Mucosa of rectum (tissue), 2 donors: ENCODE results near the gene ERFE.
"Not testable (repeated sequence)": the region's sequence is repeated elsewhere in the genome, so short reads cannot be mapped to it uniquely, and the experiment has no call there.

ENCODE experiments used
- H3K27ac ChIP-seq, 2 donors: one replicate each; pipeline ENCODE4 v1.7.0; 2013; ENCODE audit warnings: inconsistent platforms in 2 of 2, low read depth in 2 of 2, low read length in 2 of 2
- H3K27me3 ChIP-seq, 2 donors: one replicate each; pipeline ENCODE4 v1.7.0; 2013; ENCODE audit warnings: low read length in 2 of 2; ENCODE audit not compliant: control insufficient read depth in 2 of 2, insufficient read depth in 2 of 2
- H3K36me3 ChIP-seq, 2 donors: one replicate each; pipeline ENCODE4 v1.7.0; 2013; ENCODE audit warnings: low read length in 2 of 2; ENCODE audit not compliant: control insufficient read depth in 2 of 2, insufficient read depth in 2 of 2
- H3K4me1 ChIP-seq, 2 donors: one replicate each; pipeline ENCODE4 v1.7.0; 2013; ENCODE audit warnings: low read length in 2 of 2, mild to moderate bottlenecking in 1 of 2; ENCODE audit not compliant: control insufficient read depth in 2 of 2, insufficient read depth in 2 of 2
- H3K4me3 ChIP-seq, 2 donors: one replicate each; pipeline ENCODE4 v1.7.0; 2013; ENCODE audit warnings: low read length in 2 of 2
- H3K9ac ChIP-seq, 2 donors: one replicate each; pipeline ENCODE4 v1.7.0; 2013; ENCODE audit warnings: low read length in 2 of 2, low read depth in 1 of 2, mild to moderate bottlenecking in 1 of 2
- H3K9me3 ChIP-seq, 2 donors: one replicate each; pipeline ENCODE4 v1.7.0; 2013; ENCODE audit warnings: low read length in 2 of 2; ENCODE audit not compliant: control insufficient read depth in 2 of 2
- donor health status: healthy.
- donor health status: Normal muscosa, but diverticular disease.

The ERFE gene

DNA sequence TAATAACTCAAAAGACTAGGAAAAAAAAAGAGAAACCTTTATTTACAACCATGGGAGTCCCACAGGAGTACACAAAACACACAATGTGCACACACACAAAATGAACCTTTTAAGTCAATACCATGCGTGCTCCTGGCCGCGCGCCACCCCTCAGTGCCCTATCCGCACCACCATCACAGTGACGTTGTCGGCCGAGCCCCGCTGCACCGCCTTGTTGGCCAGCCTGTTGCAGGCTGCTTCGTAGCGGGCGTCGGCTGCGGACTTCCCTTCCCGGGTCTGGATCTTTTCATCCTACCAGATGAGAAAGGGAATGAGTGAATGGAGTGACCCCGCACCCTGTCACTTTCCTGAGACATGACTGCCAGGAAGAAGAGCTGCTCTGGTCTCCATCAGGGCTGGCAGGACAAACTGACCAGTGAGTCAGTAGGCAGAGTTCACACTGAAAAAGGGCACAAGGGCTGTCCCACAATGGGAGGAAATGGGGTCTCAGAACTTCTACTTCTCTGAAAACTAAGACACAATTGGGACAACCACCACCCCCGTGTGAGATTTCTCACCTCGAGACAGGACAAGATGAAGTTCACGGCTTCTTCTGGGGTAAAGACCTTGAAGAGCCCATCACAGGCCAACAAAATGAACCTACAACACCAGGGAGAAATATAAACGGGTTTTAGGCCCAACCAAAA is 11.8 kb downstream of the ERFE start:
- Histone ChIP-seq H3K36me3 (peaks cover 42 to 44% of the 10 kb centered on the region in 2 donors), H3K27ac (peak overlapping the region in 1 of 2 donors; percentile 7), H3K9ac (no peak overlapping the region), H3K9me3 (no peaks in the 10 kb centered on the region), H3K4me1 (peaks cover 0 to 7% of the 10 kb centered on the region in 2 donors), H3K27me3 (no peaks in the 10 kb centered on the region), H3K4me3 (no peak overlapping the region)

DNA sequence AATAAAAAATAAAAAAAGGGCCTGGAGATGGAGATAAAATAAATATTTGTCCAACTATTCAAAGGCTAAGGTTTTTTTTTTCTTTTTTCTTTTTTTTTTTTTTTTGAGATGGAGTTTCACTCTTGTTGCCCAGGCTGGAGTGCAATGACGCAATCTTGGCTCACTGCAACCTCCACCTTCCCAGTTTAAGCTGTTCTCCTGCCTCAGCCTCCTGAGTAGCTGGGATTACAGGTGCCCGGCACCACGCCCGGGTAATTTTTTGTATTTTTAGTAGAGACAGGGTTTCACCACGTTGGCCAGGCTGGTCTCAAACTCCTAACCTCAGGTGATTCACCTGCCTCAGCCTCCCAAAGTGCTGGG is 12.3 kb downstream of the ERFE start:
- not testable (repeated sequence) for H3K9ac ChIP-seq, H3K4me3 ChIP-seq, H3K27me3 ChIP-seq, H3K4me1 ChIP-seq, H3K27ac ChIP-seq, H3K9me3 ChIP-seq
- peaks cover 45% of the 10 kb centered on the region in 2 donors for H3K36me3 ChIP-seq

GRCh38 chr2:238171575-238172187 is 12.9 kb downstream of the ERFE start:
- Histone ChIP-seq H3K9me3 (no peaks in the 10 kb centered on the region), H3K27me3 (no peaks in the 10 kb centered on the region), H3K9ac (no peak overlapping the region), H3K27ac (no peak overlapping the region), H3K4me1 (peaks cover 0 to 7% of the 10 kb centered on the region in 2 donors), H3K4me3 (no peak overlapping the region), H3K36me3 (peaks cover 46 to 47% of the 10 kb centered on the region in 2 donors)

DNA sequence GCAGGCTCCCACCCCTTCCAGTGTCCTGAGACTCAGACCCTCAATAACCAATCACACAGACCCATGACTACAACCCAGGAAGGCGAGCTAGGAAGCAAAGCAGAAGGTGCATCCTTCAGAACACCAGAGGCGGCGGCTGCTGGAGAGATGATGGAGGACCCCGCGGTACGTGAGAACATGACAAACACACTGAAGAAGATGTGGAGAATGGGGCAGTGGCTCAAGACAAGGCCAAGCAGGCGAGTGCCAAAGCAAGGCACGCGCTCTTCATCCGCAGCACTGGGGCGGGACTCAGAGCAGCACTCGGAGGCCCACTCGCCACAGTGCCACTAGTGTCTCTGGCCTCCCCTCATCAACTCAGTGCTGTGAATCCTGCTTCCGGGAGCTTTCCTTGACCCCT is 13.7 kb downstream of the ERFE start:
- Histone ChIP-seq H3K9me3 (no peaks in the 10 kb centered on the region), H3K27ac (no peak overlapping the region), H3K36me3 (peaks cover 50 to 54% of the 10 kb centered on the region in 2 donors), H3K27me3 (no peaks in the 10 kb centered on the region), H3K4me3 (no peak overlapping the region), H3K9ac (no peak overlapping the region), H3K4me1 (peaks cover 0 to 7% of the 10 kb centered on the region in 2 donors)

- no peak overlapping the region for H3K4me3 ChIP-seq
- H3K4me1 ChIP-seq, result peaks cover 0 to 7% of the 10 kb centered on the region in 2 donors
- H3K9ac ChIP-seq, result no peak overlapping the region
- peaks cover 51 to 64% of the 10 kb centered on the region in 2 donors for H3K36me3 ChIP-seq
- no peak overlapping the region for H3K27ac ChIP-seq
- no peaks in the 10 kb centered on the region for H3K9me3 ChIP-seq
- no peaks in the 10 kb centered on the region for H3K27me3 ChIP-seq
These were observed 14.9 kb downstream of the ERFE start for GRCh38 chr2:238173692-238174091.

- no peak overlapping the region for H3K9ac ChIP-seq
- no peaks in the 10 kb centered on the region for H3K9me3 ChIP-seq
- H3K27me3 ChIP-seq, result no peaks in the 10 kb centered on the region
- no peak overlapping the region for H3K4me3 ChIP-seq
- H3K36me3 ChIP-seq, result peaks cover 52 to 63% of the 10 kb centered on the region in 2 donors
- H3K27ac ChIP-seq, result peak overlapping the region; percentile 13 to 69
- peaks cover 0 to 7% of the 10 kb centered on the region in 2 donors for H3K4me1 ChIP-seq
These were observed 15.5 kb downstream of the ERFE start for GRCh38 chr2:238174291-238174690.

- H3K9me3 ChIP-seq, result no peaks in the 10 kb centered on the region
- H3K9ac ChIP-seq, result no peak overlapping the region
- H3K4me3 ChIP-seq, result no peak overlapping the region
- no peaks in the 10 kb centered on the region for H3K27me3 ChIP-seq
- peaks cover 54 to 65% of the 10 kb centered on the region in 2 donors for H3K36me3 ChIP-seq
- peak overlapping the region; percentile 13 to 69 for H3K27ac ChIP-seq
- H3K4me1 ChIP-seq, result peaks cover 0 to 7% of the 10 kb centered on the region in 2 donors
These were observed 15.9 kb downstream of the ERFE start for GRCh38 chr2:238174701-238175100.

DNA sequence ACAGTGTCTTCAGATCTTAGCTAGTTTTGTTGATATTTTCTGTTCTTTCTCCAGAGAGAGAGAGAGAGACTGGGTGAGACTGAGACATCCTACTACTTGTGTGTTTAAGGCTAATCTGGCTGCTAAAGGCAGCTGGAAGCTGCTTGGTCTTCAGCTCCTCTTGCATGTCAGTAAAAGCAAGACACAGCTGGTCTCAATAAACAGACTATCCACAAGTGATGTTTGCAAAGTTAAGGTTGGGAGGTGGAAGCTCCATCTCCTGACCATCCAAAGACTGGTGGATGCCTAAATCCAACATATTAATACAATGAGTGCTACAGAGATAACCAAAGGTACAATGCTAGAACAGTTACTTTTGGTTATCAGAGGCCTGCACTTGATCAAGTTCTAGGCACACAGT is 17.8 kb downstream of the ERFE start:
- H3K9ac ChIP-seq, result no peak overlapping the region
- H3K9me3 ChIP-seq, result no peaks in the 10 kb centered on the region
- H3K36me3 ChIP-seq, result peaks cover 55 to 72% of the 10 kb centered on the region in 2 donors

GRCh38 chr2:238180554-238180953 is 21.8 kb downstream of the ERFE start:
- Histone ChIP-seq H3K9ac (no peak overlapping the region), H3K36me3 (peaks cover 68 to 81% of the 10 kb centered on the region in 2 donors)

More for the DNA sequence above, 17.8 kb downstream of the ERFE start:
- Histone ChIP-seq H3K4me1 (peaks cover 0 to 7% of the 10 kb centered on the region in 2 donors), H3K27me3 (no peaks in the 10 kb centered on the region), H3K27ac (no peak overlapping the region), H3K4me3 (no peak overlapping the region)

GRCh38 chr2:238182362-238182761 is 23.6 kb downstream of the ERFE start:
- H3K4me3 ChIP-seq, result no peak overlapping the region
- H3K9ac ChIP-seq, result no peak overlapping the region
- no peaks in the 10 kb centered on the region for H3K9me3 ChIP-seq
- H3K27me3 ChIP-seq, result no peaks in the 10 kb centered on the region
- no peaks in the 10 kb centered on the region for H3K4me1 ChIP-seq
- peaks cover 78 to 83% of the 10 kb centered on the region in 2 donors for H3K36me3 ChIP-seq
- no peak overlapping the region for H3K27ac ChIP-seq

More at GRCh38 chr2:238180554-238180953, 21.8 kb downstream of the ERFE start:
- H3K4me3 ChIP-seq, result no peak overlapping the region
- H3K9me3 ChIP-seq, result no peaks in the 10 kb centered on the region
- H3K27me3 ChIP-seq, result no peaks in the 10 kb centered on the region
- H3K27ac ChIP-seq, result no peak overlapping the region
- H3K4me1 ChIP-seq, result no peaks in the 10 kb centered on the region
